GM12891 (cell line): ENCODE results near the gene TGFBRAP1.

Experiments
- DNase-seq: peaks from one replicate; pipeline ENCODE4 v3.0.0; 2011; ENCODE audit warnings: low spot score; ENCODE audit not compliant: insufficient read length
- FAIRE-seq: peaks from 2 replicates; lab custom pipeline; 2011; peaks lifted over from hg19 to GRCh38; lab: Jason Lieb, UNC
- PAX5 ChIP-seq: IDR thresholded peaks from 2 replicates; pipeline ENCODE4 v1.6.1; 2011; ENCODE audit warnings: low read length, moderate library complexity, mild to moderate bottlenecking; ENCODE audit not compliant: insufficient read depth, severe bottlenecking
- POLR2A ChIP-seq: IDR thresholded peaks from 2 replicates; pipeline ENCODE4 v1.6.1; 2011; ENCODE audit warnings: low read depth, low read length, control low read depth
- POLR2AphosphoS5 ChIP-seq: IDR thresholded peaks from 2 replicates; pipeline ENCODE4 v1.6.1; 2011; ENCODE audit warnings: low read depth, low read length, control low read depth
- POU2F2 ChIP-seq: IDR thresholded peaks from 2 replicates; pipeline ENCODE4 v1.6.1; 2011; ENCODE audit warnings: low read depth, mild to moderate bottlenecking, control low read depth, low read length, moderate library complexity
- SPI1 ChIP-seq: IDR thresholded peaks from 2 replicates; pipeline ENCODE4 v1.6.1; 2011; ENCODE audit warnings: low read depth, low read length, control low read depth
- TAF1 ChIP-seq: IDR thresholded peaks from 2 replicates; pipeline ENCODE4 v1.6.1; 2011; ENCODE audit warnings: low read depth, low read length, control low read depth

TGFBRAP1 gene

DNA sequence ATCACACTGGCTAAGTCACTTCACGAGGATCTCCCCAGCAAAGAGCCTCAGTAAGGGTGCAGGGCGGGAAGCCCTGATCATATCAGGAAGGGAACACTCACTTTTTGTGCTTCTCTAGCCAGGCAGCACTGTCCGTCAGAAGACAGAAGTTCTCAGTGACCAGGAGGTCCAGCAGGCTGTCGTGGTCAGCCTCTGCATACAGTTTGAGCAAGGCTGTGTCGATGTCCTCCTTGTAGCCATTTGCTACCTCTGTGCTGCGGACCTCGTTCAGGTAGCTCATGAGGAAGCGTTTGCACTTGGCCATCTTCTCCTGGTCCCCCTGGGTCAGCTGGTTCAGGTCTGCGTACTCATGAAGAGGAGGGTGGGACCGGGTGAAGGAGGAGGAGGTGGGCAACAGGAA, 49.3 kb downstream of the TGFBRAP1 start:
- no peak for FAIRE-seq
- DNase-seq = no peak
- TF ChIP-seq PAX5 (no peak), TAF1 (no peak), POU2F2 (no peak), SPI1 (no peak), POLR2A (no peak), POLR2AphosphoS5 (no peak)

GRCh38 chr2:105279126-105279525, 50.4 kb downstream of the TGFBRAP1 start:
- FAIRE-seq (no peak), DNase-seq (no peak)
- TF ChIP-seq POLR2A = no peak
- no peak for TF ChIP-seq TAF1
- no peak for TF ChIP-seq PAX5
- no peak for TF ChIP-seq POLR2AphosphoS5
- TF ChIP-seq SPI1 = no peak
- no peak for TF ChIP-seq POU2F2

DNA sequence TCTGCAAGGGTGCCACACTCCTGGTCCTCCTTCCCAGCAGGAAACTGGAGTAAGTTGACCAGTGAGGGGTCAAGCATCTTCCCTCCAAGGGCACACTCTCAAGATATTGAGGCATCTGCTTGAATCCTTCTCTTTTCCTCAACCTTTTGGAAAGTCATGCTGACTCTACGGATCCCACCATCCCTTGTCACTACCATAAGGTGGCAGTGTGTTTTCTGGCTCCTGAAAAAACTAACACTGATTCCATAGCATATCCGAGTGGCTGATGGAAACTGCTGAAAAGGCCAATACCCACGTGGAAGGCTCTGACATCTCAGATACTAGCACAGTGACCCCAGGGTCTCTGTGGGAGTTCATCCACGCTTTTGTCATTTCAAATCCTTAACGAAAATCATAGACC, 50.9 kb downstream of the TGFBRAP1 start:
- FAIRE-seq = no peak
- TF ChIP-seq POU2F2 = no peak
- no peak for TF ChIP-seq SPI1
- TF ChIP-seq TAF1 = no peak
- no peak for TF ChIP-seq POLR2AphosphoS5
- no peak for TF ChIP-seq PAX5
- TF ChIP-seq POLR2A = no peak
- DNase-seq = no peak

DNA sequence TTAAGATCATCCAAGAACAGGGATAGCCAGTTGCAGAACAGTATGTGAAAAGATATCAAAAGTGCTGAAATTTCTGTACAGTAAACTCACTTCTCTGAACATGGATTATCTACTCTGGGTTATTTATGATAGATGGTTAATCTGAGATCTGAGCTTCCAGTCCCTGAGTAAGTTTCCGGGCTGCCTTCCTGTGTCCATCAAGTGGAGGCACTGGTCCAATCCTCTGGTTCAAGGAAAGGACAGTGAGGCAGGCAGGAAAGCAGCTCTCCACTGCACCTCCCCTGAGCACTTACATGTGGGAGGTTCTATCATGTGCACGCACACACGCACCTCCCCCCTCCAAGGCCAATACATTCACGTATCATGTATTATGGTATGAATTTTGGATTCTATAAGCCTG, 55.5 kb downstream of the TGFBRAP1 start:
- TF ChIP-seq POU2F2 (no peak), POLR2A (no peak), POLR2AphosphoS5 (no peak), SPI1 (no peak), TAF1 (no peak), PAX5 (no peak)
- FAIRE-seq (no peak), DNase-seq (no peak)

- no peak for TF ChIP-seq TAF1
- TF ChIP-seq POLR2A = no peak
- no peak for TF ChIP-seq POU2F2
- no peak for TF ChIP-seq SPI1
- no peak for TF ChIP-seq PAX5
- no peak for TF ChIP-seq POLR2AphosphoS5
- DNase-seq (no peak), FAIRE-seq (no peak)
Measured at GRCh38 chr2:105272176-105272575, 57.4 kb downstream of the TGFBRAP1 start.

DNA sequence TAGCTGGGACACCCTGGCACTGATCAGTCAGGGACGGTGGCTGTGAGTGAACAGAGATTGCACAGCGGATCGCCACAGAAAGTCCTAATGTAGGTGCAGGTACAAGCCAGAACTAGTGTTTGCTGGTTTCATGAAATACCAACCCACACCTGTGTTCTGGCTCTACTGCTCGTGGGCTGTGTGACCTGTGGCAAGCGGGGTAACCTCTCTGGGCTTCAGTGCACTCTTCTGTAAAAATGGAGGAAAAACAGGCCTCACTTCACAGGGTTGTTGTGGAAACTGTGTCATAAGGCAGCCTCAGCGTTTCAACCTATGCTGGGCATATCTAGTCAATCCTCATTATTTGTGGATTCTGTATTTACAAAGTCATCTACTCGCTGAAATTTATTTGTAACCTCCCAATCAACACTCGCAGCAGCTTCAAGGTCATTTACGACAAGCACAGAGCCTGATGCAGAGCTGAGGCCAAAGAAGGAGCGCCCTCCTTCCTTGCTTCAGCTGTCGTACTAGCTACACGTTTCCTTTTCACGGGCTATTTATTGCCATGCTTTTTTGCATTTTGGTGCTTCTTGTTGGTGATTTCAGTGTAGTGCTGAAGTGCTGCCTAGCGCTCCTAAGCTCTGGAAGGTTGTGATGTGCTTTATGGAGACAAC, 58.0 kb downstream of the TGFBRAP1 start:
- FAIRE-seq (no peak), DNase-seq (no peak)
- TF ChIP-seq POU2F2 = no peak
- TF ChIP-seq SPI1 = no peak
- no peak for TF ChIP-seq TAF1
- TF ChIP-seq PAX5 = no peak
- TF ChIP-seq POLR2AphosphoS5 = no peak
- no peak for TF ChIP-seq POLR2A

- TF ChIP-seq PAX5 = no peak
- no peak for TF ChIP-seq POU2F2
- TF ChIP-seq POLR2A = no peak
- TF ChIP-seq POLR2AphosphoS5 = no peak
- TF ChIP-seq SPI1 = no peak
- no peak for TF ChIP-seq TAF1
- DNase-seq (no peak), FAIRE-seq (no peak)
Measured at GRCh38 chr2:105269426-105269825, 60.1 kb downstream of the TGFBRAP1 start.

GRCh38 chr2:105262651-105263091, 66.9 kb downstream of the TGFBRAP1 start:
- no peak for DNase-seq
- no peak for FAIRE-seq
- no peak for TF ChIP-seq TAF1
- TF ChIP-seq POLR2A = no peak
- TF ChIP-seq POLR2AphosphoS5 = no peak
- no peak for TF ChIP-seq SPI1
- no peak for TF ChIP-seq POU2F2
- TF ChIP-seq PAX5 = no peak

DNA sequence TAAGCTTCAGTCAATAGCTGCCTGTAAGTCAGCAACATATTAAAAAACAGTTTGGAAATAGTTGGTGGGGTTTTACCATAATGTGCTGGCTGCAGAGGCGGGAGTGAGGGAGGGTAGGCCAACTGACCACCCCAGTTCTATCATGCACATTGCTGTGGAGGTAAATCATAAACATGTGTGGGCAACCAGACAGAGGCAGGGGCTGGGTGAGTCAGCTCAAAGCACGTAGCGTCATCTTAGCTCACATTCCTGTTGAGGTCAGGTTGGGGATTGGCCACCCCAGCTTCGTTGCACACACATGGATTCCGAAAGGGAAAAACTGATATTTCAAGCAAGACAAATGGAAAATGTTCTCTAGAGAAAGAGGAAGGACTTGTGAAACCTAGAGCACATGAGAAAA, 68.5 kb downstream of the TGFBRAP1 start:
- TF ChIP-seq PAX5 (no peak), POLR2A (no peak), SPI1 (no peak), POU2F2 (no peak), POLR2AphosphoS5 (no peak), TAF1 (no peak)
- no peak for FAIRE-seq
- DNase-seq = no peak

DNA sequence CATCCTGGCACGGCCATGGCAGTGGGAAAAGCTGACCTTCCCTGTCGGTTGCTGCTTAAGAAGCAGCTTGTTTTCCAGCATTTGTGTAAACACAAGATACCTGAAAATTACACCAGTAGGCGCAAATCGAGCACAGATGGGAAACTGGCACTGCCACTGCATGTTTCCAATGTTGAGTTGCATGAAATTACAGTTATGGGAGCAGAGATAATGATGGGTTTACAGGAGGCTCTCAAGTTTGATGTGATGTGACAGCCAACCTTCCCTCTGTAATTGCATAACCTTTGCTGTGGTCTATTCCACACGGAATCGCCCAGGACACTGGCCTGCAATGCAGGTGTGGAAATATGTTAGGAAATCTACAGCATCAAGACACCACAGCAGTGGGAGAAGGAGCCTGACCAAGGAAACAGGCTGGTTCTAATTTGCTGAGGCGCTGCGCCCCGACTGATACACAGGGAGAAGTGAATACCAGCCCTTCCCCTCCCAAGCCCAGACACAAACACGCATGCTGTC, 70.6 kb downstream of the TGFBRAP1 start:
- DNase-seq (no peak), FAIRE-seq (no peak)
- no peak for TF ChIP-seq POLR2A
- TF ChIP-seq PAX5 = no peak
- no peak for TF ChIP-seq SPI1
- no peak for TF ChIP-seq POLR2AphosphoS5
- no peak for TF ChIP-seq TAF1
- no peak for TF ChIP-seq POU2F2
